ENCODE data around the gene GREM2. TPM values are rescaled to one million over a fixed set of nuclear protein-coding genes. Genes with fewer than 3 reads are reported as not detected.

The GREM2 gene
- total and polyA plus RNA-seq, 2 of the 4 experiments (the other 2 are of a cell fraction), result 3.0 to 14.2 TPM

GRCh38 chr1:240562111-240562590, 49.8 kb downstream of the GREM2 start:
- no peak for TF ChIP-seq POLR2A (IDR thresholded peaks at IDR 0.05; ENCODE audit: low read depth, low read length)
- TF ChIP-seq RCOR1 (IDR thresholded peaks at IDR 0.05; ENCODE audit: insufficient replicate concordance, low read length), result no peak
- TF ChIP-seq, protein P1, sequence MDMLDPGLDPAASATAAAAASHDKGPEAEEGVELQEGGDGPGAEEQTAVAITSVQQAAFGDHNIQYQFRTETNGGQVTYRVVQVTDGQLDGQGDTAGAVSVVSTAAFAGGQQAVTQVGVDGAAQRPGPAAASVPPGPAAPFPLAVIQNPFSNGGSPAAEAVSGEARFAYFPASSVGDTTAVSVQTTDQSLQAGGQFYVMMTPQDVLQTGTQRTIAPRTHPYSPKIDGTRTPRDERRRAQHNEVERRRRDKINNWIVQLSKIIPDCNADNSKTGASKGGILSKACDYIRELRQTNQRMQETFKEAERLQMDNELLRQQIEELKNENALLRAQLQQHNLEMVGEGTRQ (IDR thresholded peaks at IDR 0.05; ENCODE audit: low read depth, low read length), result no peak
- 0 out of 2 replicates have a peak, but pooled peaks have one; percentile 13 for TF ChIP-seq FOS (IDR thresholded peaks at IDR 0.05; ENCODE audit: low read depth, low read length)
- no peak for TF ChIP-seq NFE2L2 (IDR thresholded peaks at IDR 0.05; ENCODE audit: low read depth, low read length)
- no peak for TF ChIP-seq ELK1 (IDR thresholded peaks at IDR 0.05; ENCODE audit: borderline replicate concordance, low read depth, low read length)
- TF ChIP-seq MAFK (IDR thresholded peaks at IDR 0.05; ENCODE audit: low read depth, low read length), result peak; percentile 61; the same call in 1 of the 2 replicates
- TF ChIP-seq SMC3 (IDR thresholded peaks at IDR 0.05; ENCODE audit: low read depth, low read length), result no peak
- TF ChIP-seq BHLHE40 (IDR thresholded peaks at IDR 0.05; ENCODE audit: low read depth, low read length), result no peak
- no peak for TF ChIP-seq MXI1 (IDR thresholded peaks at IDR 0.05; ENCODE audit: borderline replicate concordance, low read depth, low read length)
- peak; percentile 96 for TF ChIP-seq CEBPB (IDR thresholded peaks at IDR 0.05; ENCODE audit: low read depth, low read length)
- ATAC-seq (ENCODE audit: low read depth) (peak; percentile 84), DNase-seq (peak; percentile 74)
- H3K9me3 ChIP-seq (ENCODE audit: control insufficient read depth, insufficient read depth, low read length), result no peaks in the 10 kb centered on the region
- H3K4ac ChIP-seq (ENCODE audit: low read depth, low read length), result peak overlapping the region; percentile 17
- no TSS peak for BruUV-seq (replicated peaks)
- H4K5ac ChIP-seq (ENCODE audit: low read depth, low read length), result no peak overlapping the region
- no peak overlapping the region for H2AK5ac ChIP-seq (ENCODE audit: low read depth, low read length)
- H4K91ac ChIP-seq (ENCODE audit: insufficient read depth, low read depth, low read length), result peak overlapping the region; percentile 43
- dilution Hi-C loops (cut with HindIII; ENCODE audit: low sequenced_read_pairs, unreplicated experiment) (no loop called here), in situ Hi-C loops (cut with MboI; ENCODE audit: low sequenced_read_pairs) (no loop called here), intact Hi-C loops (cut with micrococcal nuclease) (loop anchor here (5.0 kb wide), 1 partner anchor 35 kb away; no protein-coding TSS in a partner anchor)
- H3K14ac ChIP-seq (replicated peaks; ENCODE audit: low read depth, low read length), result no peak overlapping the region
- H3K9ac ChIP-seq (ENCODE audit: low read depth, low read length), result no peak overlapping the region
- peak overlapping the region; percentile 67 for H3K4me2 ChIP-seq (ENCODE audit: low read depth, low read length)
- CTCF ChIA-PET, result no interaction called here
- no peaks in the 10 kb centered on the region for H4K20me1 ChIP-seq (ENCODE audit: insufficient read depth, low read length)
- H3K18ac ChIP-seq (ENCODE audit: low read depth, low read length), result 0 out of 2 replicates have a peak overlapping the region, but pooled peaks have one; percentile 27
- H3K27ac ChIP-seq (ENCODE audit: insufficient read depth, low read length), result peak overlapping the region; percentile 49; the same call in 1 of the 2 replicates
- 47% methylated on average over 3 of the region's 7 CpGs; no CpG with 5 or more reads in 1 of the 2 experiments for WGBS, 2 experiments (ENCODE audit: extremely low coverage in 2 of 2, insufficient read length in 1 of 2)
- POLR2A ChIA-PET (ENCODE audit: unreplicated experiment), result no interaction called here
- no peak overlapping the region for H3K56ac ChIP-seq (ENCODE audit: extremely low read depth, insufficient read depth, low read length)
- H2BK5ac ChIP-seq (ENCODE audit: low read depth, low read length, poor library complexity, severe bottlenecking), result peak overlapping the region; percentile 83
- H2AFZ ChIP-seq (replicated peaks; ENCODE audit: low read length, poor library complexity), result no peak overlapping the region
- H3K36me3 ChIP-seq (ENCODE audit: control insufficient read depth, insufficient read depth, low read length), result no peaks in the 10 kb centered on the region; the same call in 1 of the 2 replicates
- H2BK120ac ChIP-seq (ENCODE audit: low read depth, low read length), result peak overlapping the region; percentile 59; the same call in 1 of the 2 replicates
- H3K9me1 ChIP-seq (ENCODE audit: insufficient read depth, low read length), result peaks cover 8% of the 10 kb centered on the region; the same call in 1 of the 2 replicates
- H3K4me3 ChIP-seq (ENCODE audit: insufficient read depth, low read depth, low read length), result no peak overlapping the region
- 0 out of 3 replicates have a peak overlapping the region, but pooled peaks have one; percentile 30 for H2BK15ac ChIP-seq (ENCODE audit: low read depth, low read length)
- H2BK20ac ChIP-seq (ENCODE audit: low read depth, low read length), result peak overlapping the region; percentile 76
- H3K23ac ChIP-seq (ENCODE audit: low read depth, low read length), result no peak overlapping the region; the same call in 1 of the 2 replicates
- no peaks in the 10 kb centered on the region for H3K27me3 ChIP-seq (ENCODE audit: control insufficient read depth, insufficient read depth, low read length)
- peaks cover 6 to 14% of the 10 kb centered on the region in 2 experiments; a peak in 2 of 4 replicates for H3K79me1 ChIP-seq (ENCODE audit: low read depth in 1 of 2, low read length in 2 of 2)
- H2AK9ac ChIP-seq (replicated peaks; ENCODE audit: low read depth, low read length, poor library complexity), result no peak overlapping the region
- H4K8ac ChIP-seq (ENCODE audit: low read depth in 2 of 2, low read length in 2 of 2), result no peak overlapping the region; a peak in 1 of 4 replicates
- peaks cover 2% of the 10 kb centered on the region for H3K4me1 ChIP-seq (ENCODE audit: control insufficient read depth, insufficient read depth, low read length)

Measured in IMR-90 (cell line).